SH-SY5Y (cell line): ENCODE data around the gene ANKDD1A.

Experiments used
- GATA2 ChIP-seq: IDR thresholded peaks from 2 replicates; pipeline ENCODE4 v1.6.1; 2011; ENCODE audit warnings: mild to moderate bottlenecking, low read depth, low read length
- GATA3 ChIP-seq: IDR thresholded peaks from 2 replicates; pipeline ENCODE4 v1.6.1; 2011; ENCODE audit warnings: low read depth, mild to moderate bottlenecking, low read length, moderate library complexity

DNA sequence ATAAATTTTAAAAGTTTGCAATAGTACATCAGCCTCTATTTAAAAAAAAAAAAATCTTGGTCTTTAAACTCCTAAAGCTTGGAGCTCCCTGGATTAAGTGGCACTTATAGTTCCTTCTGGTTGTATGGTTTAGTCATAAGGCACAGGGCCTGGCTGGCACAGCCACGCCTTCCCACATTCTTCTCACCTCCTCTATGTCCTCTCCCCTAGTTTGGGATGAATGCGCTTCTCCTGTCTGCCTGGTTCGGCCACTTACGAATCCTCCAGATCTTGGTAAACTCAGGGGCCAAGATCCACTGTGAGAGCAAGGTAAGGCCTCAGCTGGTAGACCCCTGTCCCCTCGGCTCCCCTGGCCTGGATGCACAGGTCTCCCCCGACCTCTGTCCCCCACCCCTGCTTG lies 10.0 kb downstream of the ANKDD1A start:
- TF ChIP-seq GATA2 (no peak), GATA3 (no peak)
